ENCODE data around the gene PCDHGA9. TPM values are rescaled to one million over a fixed set of nuclear protein-coding genes. Genes with fewer than 3 reads are reported as not detected.
"Not testable (repeated sequence)": the region's sequence is repeated elsewhere in the genome, so short reads cannot be mapped to it uniquely, and the experiment has no call there.

The PCDHGA9 gene
- total RNA-seq, 5 donors from 2014 or later (not counting 1 experiment from before 2014, with no cell fraction given), result 0.14 to 0.26 (median 0.19) TPM; not detected in 1

GRCh38 chr5:141411575-141411974 is 9.0 kb downstream of the PCDHGA9 start:
- ChIA-PET CTCF (interaction anchor here in 1 of 2 donors (1.0 kb wide), 1 partner anchor 152 kb away, joined by 4 read pairs; no protein-coding TSS in a partner anchor), POLR2A (no interaction called here)
- H3K4me3 Mint-ChIP-seq, result no peak overlapping the region
- H3K27ac Mint-ChIP-seq, result no peak overlapping the region
- WGBS (ENCODE audit: insufficient coverage), result 63% methylated on average over 2 of the region's 3 CpGs
- H3K36me3 Mint-ChIP-seq, result peaks cover 16% of the 10 kb centered on the region
- Histone ChIP-seq H3K9me3 (peaks cover 4% of the 10 kb centered on the region), H3K27ac (ENCODE audit: low read length) (no peak overlapping the region), H3K36me3 (ENCODE audit: control insufficient read depth in 2 of 2, extremely low read depth in 1 of 2, insufficient read depth in 1 of 2, low read length in 1 of 2) (no peaks in the 10 kb centered on the region), H3K27me3 (replicated peaks in 1 of 2; ENCODE audit: control insufficient read depth in 2 of 2, extremely low read depth in 1 of 2, insufficient read depth in 2 of 2, low read length in 1 of 2) (peaks cover 20 to 60% of the 10 kb centered on the region in 2 experiments), H3K4me3 (ENCODE audit: control insufficient read depth in 1 of 2, extremely low read depth in 1 of 2, low read length in 1 of 2) (no peak overlapping the region), H3K4me1 (ENCODE audit: control insufficient read depth in 1 of 2, extremely low read depth in 1 of 2, insufficient read depth in 2 of 2, low read length in 2 of 2) (peaks cover 0 to 11% of the 10 kb centered on the region in 2 experiments)
- no peak for DNase-seq
- peaks cover 60 to 80% of the 10 kb centered on the region in 2 donors for H3K27me3 Mint-ChIP-seq
- no peak for ATAC-seq (replicated peaks in 1 of 4)
- peaks cover 21 to 28% (median 24%) of the 10 kb centered on the region in 3 donors for H3K4me1 Mint-ChIP-seq
- peaks cover 17 to 24% (median 19%) of the 10 kb centered on the region in 3 donors for H3K9me3 Mint-ChIP-seq

DNA sequence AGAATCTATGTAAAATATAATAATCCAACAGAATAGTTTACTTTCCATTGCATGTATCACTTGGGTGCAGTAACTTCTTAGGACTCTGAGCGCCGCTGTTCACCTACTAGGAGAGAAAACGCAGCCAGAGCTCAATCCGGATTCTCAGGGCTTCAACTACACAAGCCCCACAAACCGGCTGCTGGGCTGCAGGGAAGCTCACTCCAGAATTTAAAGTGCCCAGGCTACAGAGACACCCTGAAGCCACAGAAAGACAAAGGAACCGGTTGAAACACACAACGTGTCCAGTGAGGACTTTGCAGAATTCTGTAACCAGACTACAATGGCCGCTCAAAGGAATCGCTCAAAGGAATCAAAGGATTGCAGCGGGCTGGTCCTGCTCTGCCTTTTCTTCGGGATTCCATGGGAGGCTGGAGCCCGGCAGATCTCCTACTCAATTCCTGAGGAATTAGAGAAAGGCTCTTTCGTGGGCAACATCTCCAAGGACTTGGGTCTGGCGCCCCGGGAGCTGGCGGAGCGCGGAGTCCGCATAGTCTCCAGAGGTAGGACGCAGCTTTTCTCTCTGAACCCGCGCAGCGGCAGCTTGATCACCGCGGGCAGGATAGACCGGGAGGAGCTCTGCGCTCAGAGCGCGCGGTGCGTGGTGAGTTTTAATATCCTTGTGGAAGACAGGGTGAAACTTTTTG is 10.4 kb downstream of the PCDHGA9 start, which contains the start of gene PCDHGA10:
Gene PCDHGA10 (plus strand): TSS at position 134 of the 686 bp plus-strand sequence. CDS start 189 bp downstream, at position 323.
- WGBS (ENCODE audit: insufficient coverage), result 16% methylated on average over 23 of the region's 31 CpGs
- H3K27ac Mint-ChIP-seq, result peak within 1 kb of the TSS; percentile 34
- peaks cover 20 to 23% (median 21%) of the 10 kb centered on the region in 3 donors for H3K9me3 Mint-ChIP-seq
- Histone ChIP-seq H3K9me3 (no peaks in the 10 kb centered on the region), H3K36me3 (ENCODE audit: control insufficient read depth in 2 of 2, extremely low read depth in 1 of 2, insufficient read depth in 1 of 2, low read length in 1 of 2) (no peaks in the 10 kb centered on the region), H3K27me3 (replicated peaks in 1 of 2; ENCODE audit: control insufficient read depth in 2 of 2, extremely low read depth in 1 of 2, insufficient read depth in 2 of 2, low read length in 1 of 2) (peaks cover 15 to 63% of the 10 kb centered on the region in 2 experiments), H3K27ac (ENCODE audit: low read length) (no peak within 1 kb of the TSS), H3K4me1 (ENCODE audit: control insufficient read depth in 1 of 2, extremely low read depth in 1 of 2, insufficient read depth in 2 of 2, low read length in 2 of 2) (peaks cover 0 to 18% of the 10 kb centered on the region in 2 experiments), H3K4me3 (ENCODE audit: control insufficient read depth in 1 of 2, extremely low read depth in 1 of 2, low read length in 1 of 2) (peak within 1 kb of the TSS; percentile 41 to 68)
- peaks cover 57 to 80% of the 10 kb centered on the region in 2 donors for H3K27me3 Mint-ChIP-seq
- DNase-seq, result peak in 32 of 35 experiments; percentile 15 to 69 (median 46)
- peaks cover 22 to 35% (median 23%) of the 10 kb centered on the region in 3 donors for H3K4me1 Mint-ChIP-seq
- H3K36me3 Mint-ChIP-seq, result peaks cover 18% of the 10 kb centered on the region
- ATAC-seq (replicated peaks in 1 of 4), result peak; percentile 78 to 84 (median 82)
- peak within 1 kb of the TSS; percentile 77 to 85 (median 78) for H3K4me3 Mint-ChIP-seq
- CTCF ChIA-PET, result interaction anchor here (0.6 to 2.1 kb wide), 22 partner anchors 9 to 192 kb away, joined by 3 to 29 read pairs (median 5); partner anchors contain the start of genes PCDHGA11 (in 1 of the 2), PCDHGA12 (in 1 of the 2), PCDHGB3 (in 1 of the 2) and PCDHGB5 (in 1 of the 2)
- POLR2A ChIA-PET, result interaction anchor here in 1 of 2 donors (1.3 kb wide), 1 partner anchor 151 kb away, joined by 5 read pairs; no protein-coding TSS in a partner anchor

- Mint-ChIP-seq H3K36me3 (peaks cover 21% of the 10 kb centered on the region), H3K27me3 (peaks cover 60 to 80% of the 10 kb centered on the region in 2 donors), H3K9me3 (peaks cover 20 to 25% (median 25%) of the 10 kb centered on the region in 3 donors), H3K27ac (peak overlapping the region in 1 of 2 donors; percentile 34), H3K4me1 (peaks cover 20 to 36% (median 23%) of the 10 kb centered on the region in 3 donors), H3K4me3 (peak overlapping the region; percentile 77 to 85 (median 78))
- H3K4me3 ChIP-seq (ENCODE audit: control insufficient read depth in 1 of 2, extremely low read depth in 1 of 2, low read length in 1 of 2), result peak overlapping the region; percentile 41 to 68
- H3K27ac ChIP-seq (ENCODE audit: low read length), result no peak overlapping the region
- H3K27me3 ChIP-seq (replicated peaks in 1 of 2; ENCODE audit: control insufficient read depth in 2 of 2, extremely low read depth in 1 of 2, insufficient read depth in 2 of 2, low read length in 1 of 2), result peaks cover 21 to 62% of the 10 kb centered on the region in 2 experiments
- peaks cover 0 to 18% of the 10 kb centered on the region in 2 experiments for H3K4me1 ChIP-seq (ENCODE audit: control insufficient read depth in 1 of 2, extremely low read depth in 1 of 2, insufficient read depth in 2 of 2, low read length in 2 of 2)
- no peaks in the 10 kb centered on the region for H3K9me3 ChIP-seq
- ATAC-seq (replicated peaks in 1 of 4) (peak in 1 of 4 experiments; percentile 21), DNase-seq (no peak)
- 25% methylated on average over 21 of the region's 25 CpGs for WGBS (ENCODE audit: insufficient coverage)
- CTCF ChIA-PET, result interaction anchor here (0.6 to 2.1 kb wide), 18 partner anchors 8 to 824 kb away, joined by 3 to 29 read pairs (median 5); partner anchors contain the start of genes PCDHGA11 (in 1 of the 2), PCDHGA12 (in 1 of the 2) and PCDHGB5 (in 1 of the 2)
- no peaks in the 10 kb centered on the region for H3K36me3 ChIP-seq (ENCODE audit: control insufficient read depth in 2 of 2, extremely low read depth in 1 of 2, insufficient read depth in 1 of 2, low read length in 1 of 2)
- POLR2A ChIA-PET, result interaction anchor here in 1 of 2 donors (1.3 kb wide), 1 partner anchor 150 kb away, joined by 5 read pairs; no protein-coding TSS in a partner anchor
These were observed 11.0 kb downstream of the PCDHGA9 start for GRCh38 chr5:141413540-141414069.

- H3K9me3 ChIP-seq; POLR2A ChIA-PET; H3K36me3 ChIP-seq (ENCODE audit: control insufficient read depth in 2 of 2, extremely low read depth in 1 of 2, insufficient read depth in 1 of 2, low read length in 1 of 2); H3K27ac Mint-ChIP-seq; H3K4me3 ChIP-seq (ENCODE audit: control insufficient read depth in 1 of 2, extremely low read depth in 1 of 2, low read length in 1 of 2); ATAC-seq (replicated peaks in 1 of 4); DNase-seq; H3K27ac ChIP-seq (ENCODE audit: low read length): not testable (repeated sequence)
- WGBS (ENCODE audit: insufficient coverage), result 38% methylated on average over 41 of the region's 46 CpGs
- H3K4me1 Mint-ChIP-seq, result peaks cover 20 to 36% (median 23%) of the 10 kb centered on the region in 3 donors
- H3K27me3 Mint-ChIP-seq, result peaks cover 55 to 77% of the 10 kb centered on the region in 2 donors
- peaks cover 0 to 18% of the 10 kb centered on the region in 2 experiments for H3K4me1 ChIP-seq (ENCODE audit: control insufficient read depth in 1 of 2, extremely low read depth in 1 of 2, insufficient read depth in 2 of 2, low read length in 2 of 2)
- CTCF ChIA-PET, result interaction anchor here (0.6 kb wide), 3 partner anchors 93 to 825 kb away, joined by 3 to 4 read pairs (median 3); no protein-coding TSS in a partner anchor
- H3K4me3 Mint-ChIP-seq, result peak overlapping the region in 1 of 3 donors; percentile 78
- H3K36me3 Mint-ChIP-seq, result peaks cover 20% of the 10 kb centered on the region
- H3K27me3 ChIP-seq (replicated peaks in 1 of 2; ENCODE audit: control insufficient read depth in 2 of 2, extremely low read depth in 1 of 2, insufficient read depth in 2 of 2, low read length in 1 of 2), result peaks cover 27 to 64% of the 10 kb centered on the region in 2 experiments
- H3K9me3 Mint-ChIP-seq, result peaks cover 14 to 23% (median 22%) of the 10 kb centered on the region in 3 donors
These were observed 12.1 kb downstream of the PCDHGA9 start for GRCh38 chr5:141414548-141415274.

GRCh38 chr5:141415275-141415618 is 12.7 kb downstream of the PCDHGA9 start:
- POLR2A ChIA-PET, H3K9me3 ChIP-seq: not testable (repeated sequence)
- CTCF ChIA-PET, result interaction anchor here in 1 of 2 donors (0.6 kb wide), 1 partner anchor 12 kb away, joined by 3 read pairs; no protein-coding TSS in a partner anchor

More at GRCh38 chr5:141415275-141415618, 12.7 kb downstream of the PCDHGA9 start:
- ATAC-seq (replicated peaks in 1 of 4); H3K27ac ChIP-seq (ENCODE audit: low read length); H3K27ac Mint-ChIP-seq; H3K4me3 ChIP-seq (ENCODE audit: control insufficient read depth in 1 of 2, extremely low read depth in 1 of 2, low read length in 1 of 2); DNase-seq; H3K36me3 ChIP-seq (ENCODE audit: control insufficient read depth in 2 of 2, extremely low read depth in 1 of 2, insufficient read depth in 1 of 2, low read length in 1 of 2): not testable (repeated sequence)
- peaks cover 26 to 62% of the 10 kb centered on the region in 2 experiments for H3K27me3 ChIP-seq (replicated peaks in 1 of 2; ENCODE audit: control insufficient read depth in 2 of 2, extremely low read depth in 1 of 2, insufficient read depth in 2 of 2, low read length in 1 of 2)
- WGBS (ENCODE audit: insufficient coverage), result 12% methylated on average over 15 of the region's 24 CpGs
- Mint-ChIP-seq H3K9me3 (peaks cover 13 to 23% (median 21%) of the 10 kb centered on the region in 3 donors), H3K4me1 (peaks cover 20 to 36% (median 23%) of the 10 kb centered on the region in 3 donors), H3K4me3 (peak overlapping the region in 1 of 3 donors; percentile 52), H3K27me3 (peaks cover 55 to 76% of the 10 kb centered on the region in 2 donors), H3K36me3 (peaks cover 18% of the 10 kb centered on the region)
- peaks cover 0 to 18% of the 10 kb centered on the region in 2 experiments for H3K4me1 ChIP-seq (ENCODE audit: control insufficient read depth in 1 of 2, extremely low read depth in 1 of 2, insufficient read depth in 2 of 2, low read length in 2 of 2)

All from T-cell (primary cell).